Neural crest cell (in vitro differentiated cells): ENCODE results near the gene CNTN5. TPM values are rescaled to one million over a fixed set of nuclear protein-coding genes. Genes with fewer than 3 reads are reported as not detected.

ENCODE experiments used
- DNase-seq: peaks from one replicate; pipeline ENCODE4 v3.0.0; 2021; ENCODE audit warnings: low read depth, mixed read lengths, low spot score
- H3K27ac Mint-ChIP-seq: one replicate; pipeline ENCODE4 v1.8.0; 2021; ENCODE audit warnings: mild to moderate bottlenecking, mixed read lengths; ENCODE audit not compliant: unreplicated experiment
- H3K27me3 Mint-ChIP-seq: 2 replicates; pipeline ENCODE4 v1.8.0; 2021; ENCODE audit warnings: low read depth, mild to moderate bottlenecking, mixed read lengths
- H3K36me3 Mint-ChIP-seq: 2 replicates; pipeline ENCODE4 v1.8.0; 2021; ENCODE audit warnings: low read depth, mild to moderate bottlenecking, mixed read lengths
- H3K4me1 Mint-ChIP-seq: 2 replicates; pipeline ENCODE4 v1.8.0; 2021; ENCODE audit warnings: mixed read lengths
- H3K4me3 Mint-ChIP-seq: one replicate; pipeline ENCODE4 v1.8.0; 2021; ENCODE audit warnings: mild to moderate bottlenecking, mixed read lengths
- H3K9me3 Mint-ChIP-seq: 2 replicates; pipeline ENCODE4 v1.8.0; 2021; ENCODE audit warnings: mixed read lengths
- total RNA-seq: library from RNA; stranded (reverse); gene quantifications from 2 replicates; pipeline ENCODE4 v1.2.1, GENCODE V29; 2021
- TF ChIP-seq, protein P1 (sequence below): fragments of 200-600 bp; sonication (generic); conservative IDR thresholded peaks from 2 replicates; pipeline ENCODE4 v1.5.0; 2021; ENCODE audit warnings: antibody characterized with exemption, mild to moderate bottlenecking

Gene CNTN5
- total RNA-seq, 1 donor from 2014 or later: not detected

DNA sequence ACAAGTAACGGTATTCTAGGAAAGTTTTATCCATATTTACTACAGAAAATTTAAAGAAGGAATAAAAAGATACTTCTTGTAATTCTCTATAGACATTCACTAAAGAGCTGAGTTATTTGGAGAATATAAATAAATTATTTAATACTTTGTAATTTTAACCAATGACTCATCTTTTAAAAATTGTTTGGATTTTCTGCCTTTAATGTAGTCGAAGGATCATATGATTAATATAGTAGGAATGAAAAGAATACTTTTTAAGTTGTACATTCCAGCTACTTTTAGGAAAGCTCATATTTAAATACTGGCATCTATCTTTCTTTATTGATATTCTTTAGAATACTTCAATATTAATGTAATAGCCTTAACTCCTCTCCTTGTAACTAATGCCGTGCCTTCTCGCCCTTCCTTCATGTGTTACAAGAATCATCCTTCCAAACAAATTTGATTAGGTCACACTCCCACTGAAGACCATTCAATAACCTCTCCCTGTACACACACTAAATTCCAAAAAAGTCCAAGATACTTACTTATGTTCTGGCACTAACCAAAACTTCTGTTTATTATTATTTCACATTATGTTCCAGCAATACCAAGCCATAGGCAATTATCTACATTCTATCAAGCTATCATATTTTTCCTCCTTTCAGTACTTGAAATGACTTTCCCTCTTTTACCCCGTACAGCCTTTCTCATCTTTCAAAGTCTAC is 501.9 kb downstream of the CNTN5 start:
- no peaks in the 10 kb centered on the region for H3K4me1 Mint-ChIP-seq
- no peak overlapping the region for H3K27ac Mint-ChIP-seq
- no peaks in the 10 kb centered on the region for H3K9me3 Mint-ChIP-seq
- no peak for DNase-seq
- H3K27me3 Mint-ChIP-seq: no peaks in the 10 kb centered on the region
- no peaks in the 10 kb centered on the region for H3K36me3 Mint-ChIP-seq
- TF ChIP-seq, protein P1, sequence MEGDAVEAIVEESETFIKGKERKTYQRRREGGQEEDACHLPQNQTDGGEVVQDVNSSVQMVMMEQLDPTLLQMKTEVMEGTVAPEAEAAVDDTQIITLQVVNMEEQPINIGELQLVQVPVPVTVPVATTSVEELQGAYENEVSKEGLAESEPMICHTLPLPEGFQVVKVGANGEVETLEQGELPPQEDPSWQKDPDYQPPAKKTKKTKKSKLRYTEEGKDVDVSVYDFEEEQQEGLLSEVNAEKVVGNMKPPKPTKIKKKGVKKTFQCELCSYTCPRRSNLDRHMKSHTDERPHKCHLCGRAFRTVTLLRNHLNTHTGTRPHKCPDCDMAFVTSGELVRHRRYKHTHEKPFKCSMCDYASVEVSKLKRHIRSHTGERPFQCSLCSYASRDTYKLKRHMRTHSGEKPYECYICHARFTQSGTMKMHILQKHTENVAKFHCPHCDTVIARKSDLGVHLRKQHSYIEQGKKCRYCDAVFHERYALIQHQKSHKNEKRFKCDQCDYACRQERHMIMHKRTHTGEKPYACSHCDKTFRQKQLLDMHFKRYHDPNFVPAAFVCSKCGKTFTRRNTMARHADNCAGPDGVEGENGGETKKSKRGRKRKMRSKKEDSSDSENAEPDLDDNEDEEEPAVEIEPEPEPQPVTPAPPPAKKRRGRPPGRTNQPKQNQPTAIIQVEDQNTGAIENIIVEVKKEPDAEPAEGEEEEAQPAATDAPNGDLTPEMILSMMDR: no peak
- H3K4me3 Mint-ChIP-seq: no peak overlapping the region

DNA sequence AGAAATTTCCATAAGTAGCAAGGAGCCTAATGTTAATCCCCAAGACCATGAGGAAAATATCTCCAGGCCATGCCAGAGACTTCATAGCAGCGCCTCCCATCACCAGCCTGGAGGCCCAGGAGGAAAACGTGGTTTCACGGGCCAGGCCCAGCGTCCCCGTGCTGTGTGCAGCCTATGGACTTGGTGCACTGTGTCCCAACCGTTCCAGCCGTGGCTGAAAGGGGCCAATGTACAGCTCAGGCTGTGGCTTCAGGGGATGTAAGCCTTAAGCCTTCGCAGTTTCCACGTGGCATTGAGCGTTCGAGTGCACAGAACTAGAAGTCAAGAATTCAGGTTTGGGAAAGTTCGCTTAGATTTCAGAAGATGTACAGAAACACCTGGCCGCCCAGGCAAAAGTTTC is 510.7 kb downstream of the CNTN5 start:
- Mint-ChIP-seq H3K9me3 (peaks cover 3% of the 10 kb centered on the region), H3K4me1 (no peaks in the 10 kb centered on the region), H3K27me3 (no peaks in the 10 kb centered on the region), H3K27ac (no peak overlapping the region), H3K36me3 (no peaks in the 10 kb centered on the region), H3K4me3 (no peak overlapping the region)
- TF ChIP-seq, protein P1: no peak
- DNase-seq: no peak

DNA sequence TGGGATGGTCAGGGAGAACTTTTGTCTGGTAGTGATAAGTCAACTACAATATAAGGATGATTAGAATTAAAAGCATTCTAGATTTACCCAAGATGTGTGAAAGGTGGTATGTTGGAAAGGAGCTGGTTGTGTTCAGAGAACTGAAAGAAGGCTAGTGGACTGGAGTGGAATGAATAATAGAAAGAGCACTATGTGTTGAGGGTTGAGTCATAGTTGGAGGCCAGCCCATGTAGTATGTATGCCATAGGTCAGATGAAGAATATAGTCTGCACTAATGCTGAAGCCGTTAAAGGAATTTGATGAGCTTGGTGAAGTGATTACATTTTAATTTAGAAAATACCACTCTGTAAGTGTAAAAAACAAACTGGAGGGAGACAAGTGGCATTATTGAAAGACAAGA is 514.1 kb downstream of the CNTN5 start:
- peaks cover 3% of the 10 kb centered on the region for H3K9me3 Mint-ChIP-seq
- no peaks in the 10 kb centered on the region for H3K36me3 Mint-ChIP-seq
- no peak overlapping the region for H3K27ac Mint-ChIP-seq
- H3K4me1 Mint-ChIP-seq: no peaks in the 10 kb centered on the region
- DNase-seq: no peak
- H3K4me3 Mint-ChIP-seq: no peak overlapping the region
- no peaks in the 10 kb centered on the region for H3K27me3 Mint-ChIP-seq
- TF ChIP-seq, protein P1: no peak

DNA sequence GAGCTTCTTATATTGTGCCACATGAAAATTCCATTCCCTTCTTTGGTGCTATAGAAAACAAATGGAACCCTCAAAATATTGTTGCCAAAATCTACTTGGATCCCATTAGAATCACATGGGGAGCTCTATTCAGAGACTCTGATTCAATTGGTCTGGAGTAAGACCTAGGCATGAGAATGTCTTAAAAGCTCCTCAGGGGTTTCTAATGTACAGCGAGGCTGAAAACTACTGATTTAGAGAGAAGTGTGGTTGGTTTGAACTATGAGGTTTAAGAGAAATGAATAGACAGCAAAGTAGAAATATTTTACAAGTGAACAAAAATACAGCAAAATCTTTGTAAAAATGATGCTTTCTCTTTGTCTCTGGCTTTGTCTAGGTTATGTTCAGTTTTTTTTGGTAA is 514.7 kb downstream of the CNTN5 start:
- TF ChIP-seq, protein P1: no peak
- Mint-ChIP-seq H3K4me3 (no peak overlapping the region), H3K27ac (no peak overlapping the region), H3K4me1 (no peaks in the 10 kb centered on the region), H3K36me3 (no peaks in the 10 kb centered on the region), H3K9me3 (peaks cover 3% of the 10 kb centered on the region), H3K27me3 (no peaks in the 10 kb centered on the region)
- no peak for DNase-seq

DNA sequence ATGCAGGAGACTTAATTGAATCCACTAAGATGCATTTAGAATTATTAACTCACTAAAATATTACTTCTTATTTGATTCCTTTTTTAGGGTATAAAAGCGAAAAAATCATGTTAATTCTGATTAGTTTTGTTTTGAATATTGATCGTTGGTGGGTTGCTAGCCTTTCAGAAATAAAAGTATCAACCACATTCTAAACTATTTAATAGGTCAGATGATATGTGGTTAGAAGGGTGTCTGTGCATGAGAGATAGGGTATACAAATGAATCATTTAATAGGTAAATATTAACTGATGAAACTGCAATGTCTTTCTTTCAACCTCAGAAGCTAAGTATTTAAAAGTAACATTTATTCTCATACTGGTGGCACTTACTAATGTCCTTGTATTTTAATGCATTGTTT is 515.1 kb downstream of the CNTN5 start:
- H3K27ac Mint-ChIP-seq: no peak overlapping the region
- TF ChIP-seq, protein P1: no peak
- H3K4me3 Mint-ChIP-seq: no peak overlapping the region
- H3K27me3 Mint-ChIP-seq: no peaks in the 10 kb centered on the region
- peaks cover 3% of the 10 kb centered on the region for H3K9me3 Mint-ChIP-seq
- H3K36me3 Mint-ChIP-seq: no peaks in the 10 kb centered on the region
- H3K4me1 Mint-ChIP-seq: no peaks in the 10 kb centered on the region
- no peak for DNase-seq
